Lower leg skin (tissue), 4 donors: ENCODE measurements around the gene FAM131A. TPM values are rescaled to one million over a fixed set of nuclear protein-coding genes. Genes with fewer than 3 reads are reported as not detected.
A peak's percentile ranks its signal among the peaks of the same experiment; 100 is the strongest.

ENCODE experiments used
- DNase-seq, 2 donors: peaks; one replicate each; pipeline ENCODE4 v3.0.0-alpha.2; 2019; ENCODE audit warnings: low spot score in 2 of 2
- H3K4me3 ChIP-seq: fragments of 200-600 bp; sonication (generic); 2 replicates; pipeline ENCODE4 v1.5.1; 2017; ENCODE audit warnings: mild to moderate bottlenecking, low read depth; ENCODE audit not compliant: poor library complexity, severe bottlenecking
- POLR2A ChIP-seq, 2 donors: fragments of 450-650 bp; IDR thresholded peaks; one replicate each; pipeline ENCODE4 v1.6.1; 2016 to 2017; ENCODE audit warnings: antibody characterized with exemption in 2 of 2, mild to moderate bottlenecking in 1 of 2, moderate library complexity in 1 of 2
- WGBS, 2 donors: methylation state at CpG; one replicate each; pipeline ENCODE4 v1.1.5; 2018; 5-methylcytosine and 5-hydroxymethylcytosine counted together
- intact Hi-C: fragments of 100-400 bp; cut with DNase I; formaldehyde crosslinking; loops from one replicate; pipeline ENCODE4 v1.15.0; 2023; ENCODE audit warnings: low total_unique reads
- total RNA-seq, 4 donors: library from RNA; depleted of rRNA; stranded (reverse); fragments of >200 nt; gene quantifications; one replicate each; pipeline ENCODE4 v1.1.0, GENCODE V29; 2016
- TF ChIP-seq, protein P1 (sequence below), 3 donors: fragments of 450-650 bp; IDR thresholded peaks; one replicate each; pipeline ENCODE4 v1.5.1; 2016; ENCODE audit warnings: antibody characterized with exemption in 3 of 3, mild to moderate bottlenecking in 3 of 3, moderate library complexity in 2 of 3

Gene FAM131A
- total RNA-seq, 4 donors from 2014 or later: 60.3 to 81.7 (median 66.9) TPM

DNA sequence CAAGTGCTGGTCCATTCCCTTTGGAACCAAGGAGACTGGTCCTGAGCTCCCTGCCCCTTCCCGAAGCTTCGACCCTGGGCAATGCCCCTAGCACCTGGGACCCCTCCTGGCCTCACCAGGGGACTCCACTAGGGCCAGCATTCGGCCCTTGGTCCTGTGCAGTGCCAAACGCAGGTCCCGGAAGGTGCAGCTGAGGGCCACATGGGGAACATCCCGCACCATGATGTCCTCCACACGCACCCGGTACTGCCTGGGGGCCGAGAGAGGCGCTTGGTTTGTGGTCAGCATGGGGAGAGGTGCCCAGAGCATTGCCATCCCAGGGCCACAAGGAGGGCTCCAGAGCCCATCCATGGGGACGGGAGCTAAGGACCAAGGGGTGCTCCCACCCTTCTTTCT, 16.1 kb downstream of the FAM131A start:
- intact Hi-C loops: loop anchor here (10.0 kb wide), 1 partner anchor 49 kb away; no protein-coding TSS in a partner anchor
- WGBS, 2 donors: 88 to 93% methylated on average over 8 to 11 of the region's 11 CpGs
- TF ChIP-seq, protein P1, sequence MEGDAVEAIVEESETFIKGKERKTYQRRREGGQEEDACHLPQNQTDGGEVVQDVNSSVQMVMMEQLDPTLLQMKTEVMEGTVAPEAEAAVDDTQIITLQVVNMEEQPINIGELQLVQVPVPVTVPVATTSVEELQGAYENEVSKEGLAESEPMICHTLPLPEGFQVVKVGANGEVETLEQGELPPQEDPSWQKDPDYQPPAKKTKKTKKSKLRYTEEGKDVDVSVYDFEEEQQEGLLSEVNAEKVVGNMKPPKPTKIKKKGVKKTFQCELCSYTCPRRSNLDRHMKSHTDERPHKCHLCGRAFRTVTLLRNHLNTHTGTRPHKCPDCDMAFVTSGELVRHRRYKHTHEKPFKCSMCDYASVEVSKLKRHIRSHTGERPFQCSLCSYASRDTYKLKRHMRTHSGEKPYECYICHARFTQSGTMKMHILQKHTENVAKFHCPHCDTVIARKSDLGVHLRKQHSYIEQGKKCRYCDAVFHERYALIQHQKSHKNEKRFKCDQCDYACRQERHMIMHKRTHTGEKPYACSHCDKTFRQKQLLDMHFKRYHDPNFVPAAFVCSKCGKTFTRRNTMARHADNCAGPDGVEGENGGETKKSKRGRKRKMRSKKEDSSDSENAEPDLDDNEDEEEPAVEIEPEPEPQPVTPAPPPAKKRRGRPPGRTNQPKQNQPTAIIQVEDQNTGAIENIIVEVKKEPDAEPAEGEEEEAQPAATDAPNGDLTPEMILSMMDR (IDR thresholded peaks at IDR 0.05): no peak
- no peak for TF ChIP-seq POLR2A (IDR thresholded peaks at IDR 0.05)
- peak in 1 of 2 donors; percentile 78 for DNase-seq
- no peak overlapping the region for H3K4me3 ChIP-seq

DNA sequence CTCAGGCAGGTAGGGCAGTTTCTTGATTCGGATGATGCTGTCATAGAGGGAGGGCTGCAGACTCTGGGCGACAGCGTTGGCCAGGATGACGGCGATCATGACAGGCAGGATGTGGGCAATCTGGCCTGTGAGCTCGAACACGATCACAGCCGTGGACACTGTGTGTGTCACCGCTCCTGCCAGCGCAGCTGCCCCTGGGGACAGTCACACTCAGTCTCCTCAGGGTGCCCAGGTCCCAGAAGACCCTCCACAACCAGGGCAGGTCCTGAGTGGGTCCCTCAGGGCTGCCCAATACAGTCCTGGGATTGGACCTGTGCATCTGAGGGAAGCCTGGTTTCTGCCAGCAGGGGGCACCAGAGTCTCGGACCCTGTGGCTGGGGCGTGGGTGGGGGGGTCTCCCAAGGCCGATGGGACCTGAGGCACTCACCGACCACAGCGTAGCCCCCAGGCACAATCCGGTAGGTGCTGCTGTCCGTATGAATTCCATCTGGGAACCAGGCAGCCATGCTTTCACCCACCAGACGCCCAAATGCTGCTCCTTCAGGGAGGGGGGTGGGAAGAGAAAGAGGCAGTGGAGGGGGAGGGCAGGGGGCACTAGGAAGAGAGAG, 16.8 kb downstream of the FAM131A start:
- no peak overlapping the region for H3K4me3 ChIP-seq
- peak in 1 of 2 donors; percentile 89 for DNase-seq
- intact Hi-C loops: loop anchor here (10.0 kb wide), 1 partner anchor 49 kb away; no protein-coding TSS in a partner anchor
- TF ChIP-seq POLR2A (IDR thresholded peaks at IDR 0.05): no peak
- TF ChIP-seq, protein P1 (IDR thresholded peaks at IDR 0.05): no peak
- WGBS, 2 donors: 57 to 60% methylated on average over 12 to 18 of the region's 18 CpGs

DNA sequence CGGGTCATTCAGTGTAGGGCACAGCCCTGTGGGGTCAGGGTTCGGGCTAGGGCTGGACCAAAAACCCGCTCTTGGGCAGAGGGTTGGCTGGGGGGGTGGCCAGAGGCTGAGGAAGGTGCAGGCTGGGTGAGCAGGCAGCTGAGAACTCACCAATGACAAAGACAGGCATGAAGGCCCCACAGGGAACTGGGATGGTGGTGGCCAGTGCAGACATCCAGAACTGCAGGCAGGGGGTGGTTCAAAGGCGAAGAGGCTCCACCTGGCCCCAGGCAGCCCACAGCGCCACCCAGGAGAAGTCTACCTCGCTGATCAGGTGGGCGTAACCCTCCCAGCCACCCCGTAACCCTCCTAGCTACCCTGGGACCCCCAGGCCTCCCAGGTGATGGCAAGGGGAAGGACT, 17.4 kb downstream of the FAM131A start:
- no peak overlapping the region for H3K4me3 ChIP-seq
- WGBS, 2 donors: 77 to 80% methylated on average over 8 of the region's 8 CpGs
- no peak for DNase-seq
- intact Hi-C loops: loop anchor here (10.0 kb wide), 1 partner anchor 50 kb away; no protein-coding TSS in a partner anchor
- TF ChIP-seq, protein P1 (IDR thresholded peaks at IDR 0.05): no peak
- TF ChIP-seq POLR2A (IDR thresholded peaks at IDR 0.05): no peak

DNA sequence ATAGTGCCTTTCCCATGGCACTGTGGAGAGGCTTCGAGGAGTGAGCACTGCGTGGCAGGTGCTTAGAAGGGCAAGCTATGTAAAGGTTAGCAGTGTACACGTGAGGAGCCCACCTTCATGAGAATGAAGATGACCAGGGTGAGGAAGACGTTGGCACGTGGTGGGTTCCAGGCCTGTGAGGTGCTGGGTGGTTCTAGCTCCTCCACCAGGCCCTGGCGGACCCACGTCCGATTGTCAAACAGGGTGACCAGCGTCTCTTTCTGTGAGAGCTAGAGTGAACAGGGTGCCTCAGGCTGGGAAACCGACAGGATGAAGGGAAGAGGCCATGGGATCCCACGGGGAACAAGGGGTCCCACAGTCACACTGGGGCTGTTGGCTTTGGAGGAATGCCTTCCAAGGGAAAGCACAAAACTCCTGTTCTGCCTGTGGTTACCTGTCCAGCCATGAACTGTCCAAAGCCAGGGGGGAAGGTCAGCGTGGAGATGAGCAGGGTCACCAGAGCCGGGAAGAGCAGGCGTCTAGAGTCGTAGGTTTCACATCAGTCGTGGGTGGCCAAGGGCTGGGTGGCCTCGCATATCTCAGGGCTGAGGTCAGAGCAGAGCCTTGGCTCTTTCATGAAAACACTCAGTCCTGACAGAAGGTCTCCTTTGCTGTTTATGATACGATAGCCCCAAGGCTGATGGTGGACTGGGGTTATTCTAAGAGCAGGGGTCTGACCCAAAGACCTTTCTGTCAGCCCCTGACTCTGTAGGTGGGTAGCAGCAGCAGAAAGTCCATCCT, 18.1 kb downstream of the FAM131A start:
- intact Hi-C loops: loop anchor here (10.0 kb wide), 1 partner anchor 51 kb away; no protein-coding TSS in a partner anchor
- TF ChIP-seq POLR2A (IDR thresholded peaks at IDR 0.05): no peak
- TF ChIP-seq, protein P1 (IDR thresholded peaks at IDR 0.05): no peak
- peak in 1 of 2 donors; percentile 79 for DNase-seq

DNA sequence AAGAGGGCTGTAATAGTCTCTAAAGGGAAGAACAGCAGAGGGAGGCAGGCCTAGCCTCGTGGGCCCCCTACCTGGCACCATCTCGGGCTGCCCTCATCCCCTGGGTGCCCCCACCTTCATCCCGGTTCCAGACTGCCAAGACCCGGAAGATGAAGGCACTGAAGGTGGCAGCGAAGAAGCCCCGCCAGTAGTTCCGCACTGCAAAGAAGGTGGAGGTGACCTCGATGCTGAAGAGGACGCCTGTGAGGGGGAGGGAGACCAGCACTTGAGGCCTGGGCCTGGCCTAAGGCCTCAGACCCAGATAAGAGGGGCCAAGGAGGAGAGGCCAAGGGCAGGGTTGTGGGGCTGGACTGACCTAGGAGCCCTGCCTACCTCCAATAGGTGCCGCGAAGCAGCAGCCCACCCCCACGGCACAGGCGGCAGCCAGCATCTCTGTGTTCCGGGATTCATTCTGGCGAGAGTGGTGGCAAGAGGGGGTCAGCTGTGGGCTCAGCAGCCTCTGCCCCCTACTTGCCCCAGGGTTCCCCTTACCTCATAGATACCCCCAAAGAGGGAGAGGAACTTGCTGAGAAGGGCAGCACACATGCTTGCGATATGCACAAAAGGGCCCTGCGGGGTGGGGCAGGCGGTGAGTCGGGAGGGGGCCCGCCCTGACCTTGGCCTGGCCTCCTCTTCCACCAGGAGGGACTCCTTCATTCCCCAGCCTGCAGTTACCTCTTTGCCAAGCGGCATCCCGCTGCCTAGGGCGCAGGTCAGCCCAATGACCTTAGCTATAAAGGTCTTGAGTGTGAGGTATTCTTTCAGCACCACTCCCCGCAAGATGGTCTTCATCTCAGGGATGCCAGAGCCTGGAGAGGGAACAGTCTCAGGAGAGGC, 20.1 kb downstream of the FAM131A start:
- 93% methylated on average over 24 of the region's 24 CpGs for WGBS, 2 donors
- intact Hi-C loops: loop anchor here (10.0 kb wide), 1 partner anchor 53 kb away; no protein-coding TSS in a partner anchor
- TF ChIP-seq POLR2A (IDR thresholded peaks at IDR 0.05): no peak
- TF ChIP-seq, protein P1 (IDR thresholded peaks at IDR 0.05): no peak
- no peak overlapping the region for H3K4me3 ChIP-seq
- DNase-seq: peak in 1 of 2 donors; percentile 76

More for the DNA sequence above, 18.1 kb downstream of the FAM131A start:
- 75 to 84% methylated on average over 18 of the region's 18 CpGs for WGBS, 2 donors
- H3K4me3 ChIP-seq: no peak overlapping the region
